IMR-90 (cell line): ENCODE data around the gene TRAPPC4. TPM values are rescaled to one million over a fixed set of nuclear protein-coding genes. Genes with fewer than 3 reads are reported as not detected.

Experiments used
- ATAC-seq: fragments of 200-7000 bp; cut with Tn5 transposase; 2 replicates; pipeline ENCODE4 v1.9.1; 2020; ENCODE audit warnings: low read depth, mild to moderate bottlenecking, moderate library complexity
- BruUV-seq: library from RNA; stranded (reverse); fragments of 400-500 nt; replicated peaks from 2 replicates; lab custom pipeline; 2021; lab: Mats Ljungman, UMichigan
- CTCF ChIA-PET: fragments of 300-600 bp; formaldehyde crosslinking; extraction: SDS; loops from one replicate; lab custom pipeline; 2021; ENCODE audit warnings: antibody characterized with exemption; lab: Yijun Ruan, JAX
- POLR2A ChIA-PET: fragments of 300-600 bp; sonication (Branson Sonifier 250); formaldehyde crosslinking; loops from one replicate; lab custom pipeline; 2022; ENCODE audit warnings: antibody characterized with exemption; ENCODE audit not compliant: unreplicated experiment; lab: Charles Lee
- DNase-seq: peaks from one replicate; pipeline ENCODE4 v3.0.0; 2013
- H2AFZ ChIP-seq: replicated peaks from 2 replicates; pipeline ENCODE3; 2013; ENCODE audit warnings: low read length, mild to moderate bottlenecking; ENCODE audit not compliant: poor library complexity
- H2AK5ac ChIP-seq: 2 replicates; pipeline ENCODE4 v1.6.1; 2013; ENCODE audit warnings: low read depth, low read length, inconsistent platforms
- H2AK9ac ChIP-seq: replicated peaks from 2 replicates; pipeline ENCODE3; 2013; ENCODE audit warnings: mild to moderate bottlenecking, low read depth, low read length, moderate library complexity; ENCODE audit not compliant: poor library complexity
- H2BK120ac ChIP-seq: 2 replicates; pipeline ENCODE4 v1.6.1; 2013; ENCODE audit warnings: low read depth, low read length, inconsistent platforms
- H2BK15ac ChIP-seq: 3 replicates; pipeline ENCODE4 v1.6.1; 2013; ENCODE audit warnings: low read depth, low read length, inconsistent platforms
- H2BK20ac ChIP-seq: 2 replicates; pipeline ENCODE4 v1.6.1; 2013; ENCODE audit warnings: low read depth, mild to moderate bottlenecking, inconsistent platforms, low read length, moderate library complexity
- H2BK5ac ChIP-seq: 2 replicates; pipeline ENCODE4 v1.6.1; 2013; ENCODE audit warnings: mild to moderate bottlenecking, low read depth, low read length, inconsistent platforms; ENCODE audit not compliant: poor library complexity, severe bottlenecking
- H3K14ac ChIP-seq: replicated peaks from 2 replicates; pipeline ENCODE4 v1.6.1; 2013; ENCODE audit warnings: low read depth, low read length, inconsistent platforms
- H3K18ac ChIP-seq: 2 replicates; pipeline ENCODE4 v1.6.1; 2013; ENCODE audit warnings: low read depth, low read length, control low read depth
- H3K23ac ChIP-seq: 2 replicates; pipeline ENCODE4 v1.6.1; 2013; ENCODE audit warnings: low read depth, low read length, inconsistent platforms
- H3K27ac ChIP-seq: 2 replicates; pipeline ENCODE4 v1.5.1; 2013; ENCODE audit warnings: mild to moderate bottlenecking, control low read depth, low read length; ENCODE audit not compliant: insufficient read depth
- H3K27me3 ChIP-seq: 2 replicates; pipeline ENCODE4 v1.6.1; 2013; ENCODE audit warnings: low read length; ENCODE audit not compliant: control insufficient read depth, insufficient read depth
- H3K36me3 ChIP-seq: 2 replicates; pipeline ENCODE4 v1.6.1; 2013; ENCODE audit warnings: low read length, mixed read lengths; ENCODE audit not compliant: control insufficient read depth, insufficient read depth
- H3K4ac ChIP-seq: 2 replicates; pipeline ENCODE4 v1.6.1; 2013; ENCODE audit warnings: low read depth, low read length, inconsistent platforms
- H3K4me1 ChIP-seq: 2 replicates; pipeline ENCODE4 v1.6.1; 2013; ENCODE audit warnings: low read length, mixed read lengths; ENCODE audit not compliant: control insufficient read depth, insufficient read depth
- H3K4me2 ChIP-seq: 2 replicates; pipeline ENCODE4 v1.6.1; 2013; ENCODE audit warnings: low read depth, mild to moderate bottlenecking, control low read depth, low read length, moderate library complexity
- H3K4me3 ChIP-seq: 2 replicates; pipeline ENCODE4 v1.5.1; 2013; ENCODE audit warnings: low read depth, mild to moderate bottlenecking, control low read depth, low read length, moderate library complexity; ENCODE audit not compliant: insufficient read depth
- H3K56ac ChIP-seq: 2 replicates; pipeline ENCODE4 v1.6.1; 2013; ENCODE audit warnings: low read length, inconsistent platforms; ENCODE audit not compliant: insufficient read depth; ENCODE audit errors: extremely low read depth
- H3K79me1 ChIP-seq, 2 experiments: 2 replicates each; pipeline ENCODE4 v1.6.1; 2013; ENCODE audit warnings: low read length in 2 of 2, inconsistent platforms in 1 of 2, low read depth in 1 of 2
- H3K9ac ChIP-seq: 2 replicates; pipeline ENCODE4 v1.6.1; 2013; ENCODE audit warnings: low read depth, low read length, control low read depth
- H3K9me1 ChIP-seq: 2 replicates; pipeline ENCODE4 v1.6.1; 2013; ENCODE audit warnings: low read length, inconsistent platforms; ENCODE audit not compliant: insufficient read depth
- H3K9me3 ChIP-seq: 2 replicates; pipeline ENCODE4 v1.6.1; 2013; ENCODE audit warnings: low read length; ENCODE audit not compliant: control insufficient read depth, insufficient read depth
- H4K20me1 ChIP-seq: 2 replicates; pipeline ENCODE4 v1.6.1; 2013; ENCODE audit warnings: low read length, inconsistent platforms; ENCODE audit not compliant: insufficient read depth
- H4K5ac ChIP-seq: 2 replicates; pipeline ENCODE4 v1.6.1; 2013; ENCODE audit warnings: mild to moderate bottlenecking, low read depth, low read length, control low read depth
- H4K8ac ChIP-seq, 2 experiments: 2 replicates each; pipeline ENCODE4 v1.6.1; 2013; ENCODE audit warnings: low read depth in 2 of 2, low read length in 2 of 2, control low read depth in 1 of 2, inconsistent platforms in 1 of 2
- H4K91ac ChIP-seq: 2 replicates; pipeline ENCODE4 v1.6.1; 2013; ENCODE audit warnings: low read depth, low read length, inconsistent platforms; ENCODE audit not compliant: insufficient read depth
- BHLHE40 ChIP-seq: fragments of 150-350 bp; IDR thresholded peaks from 2 replicates; pipeline ENCODE4 v1.6.1; 2016; ENCODE audit warnings: mild to moderate bottlenecking, low read depth, low read length
- CEBPB ChIP-seq: IDR thresholded peaks from 2 replicates; pipeline ENCODE4 v1.6.1; 2012; ENCODE audit warnings: low read depth, low read length, improper control_type of control experiment
- CHD1 ChIP-seq: IDR thresholded peaks from 2 replicates; pipeline ENCODE4 v1.6.1; 2012; ENCODE audit warnings: low read depth, low read length, improper control_type of control experiment
- ELK1 ChIP-seq: fragments of 150-350 bp; IDR thresholded peaks from 2 replicates; pipeline ENCODE4 v1.6.1; 2016; ENCODE audit warnings: low read depth, mild to moderate bottlenecking, low read length, moderate library complexity, borderline replicate concordance
- FOS ChIP-seq: fragments of 150-350 bp; IDR thresholded peaks from 2 replicates; pipeline ENCODE4 v1.6.1; 2016; ENCODE audit warnings: low read depth, low read length
- MAFK ChIP-seq: IDR thresholded peaks from 2 replicates; pipeline ENCODE4 v1.6.1; 2012; ENCODE audit warnings: low read depth, low read length, improper control_type of control experiment
- MAZ ChIP-seq: IDR thresholded peaks from 2 replicates; pipeline ENCODE4 v1.6.1; 2012; ENCODE audit warnings: low read depth, mild to moderate bottlenecking, low read length, improper control_type of control experiment, moderate library complexity, borderline replicate concordance
- MXI1 ChIP-seq: IDR thresholded peaks from 2 replicates; pipeline ENCODE4 v1.6.1; 2012; ENCODE audit warnings: low read depth, mild to moderate bottlenecking, low read length, moderate library complexity, borderline replicate concordance
- NFE2L2 ChIP-seq: fragments of 150-350 bp; IDR thresholded peaks from 2 replicates; pipeline ENCODE4 v1.6.1; 2016; ENCODE audit warnings: low read depth, mild to moderate bottlenecking, low read length
- POLR2A ChIP-seq: IDR thresholded peaks from 2 replicates; pipeline ENCODE4 v1.6.1; 2012; ENCODE audit warnings: mild to moderate bottlenecking, low read depth, low read length
- RAD21 ChIP-seq: IDR thresholded peaks from 2 replicates; pipeline ENCODE4 v1.6.1; 2012; ENCODE audit warnings: low read length, improper control_type of control experiment
- RCOR1 ChIP-seq: IDR thresholded peaks from 2 replicates; pipeline ENCODE4 v1.6.1; 2012; ENCODE audit warnings: mild to moderate bottlenecking, low read length, improper control_type of control experiment; ENCODE audit not compliant: insufficient replicate concordance
- RFX5 ChIP-seq: IDR thresholded peaks from 2 replicates; pipeline ENCODE4 v1.8.0; 2012; ENCODE audit warnings: low read depth, mild to moderate bottlenecking, low read length, moderate library complexity
- SMC3 ChIP-seq: fragments of 150-350 bp; IDR thresholded peaks from 2 replicates; pipeline ENCODE4 v1.6.1; 2016; ENCODE audit warnings: low read depth, mild to moderate bottlenecking, antibody characterized with exemption, low read length, moderate library complexity
- USF2 ChIP-seq: fragments of 150-350 bp; IDR thresholded peaks from 2 replicates; pipeline ENCODE4 v1.6.1; 2017; ENCODE audit warnings: mild to moderate bottlenecking, antibody characterized with exemption, low read length, low read depth
- WGBS, 2 experiments: methylation state at CpG; one replicate each; pipeline versions ENCODE4 v1.1.5 to v1.1.7; 2013; ENCODE audit warnings: missing lambda C conversion rate in 2 of 2; ENCODE audit not compliant: insufficient read length in 1 of 2; ENCODE audit errors: extremely low coverage in 2 of 2; 5-methylcytosine and 5-hydroxymethylcytosine counted together
- dilution Hi-C: fragments of 300-500 bp; cut with HindIII; formaldehyde crosslinking; loops from one replicate; pipeline ENCODE4 v1.14.3; 2018; ENCODE audit warnings: low sequenced_read_pairs; ENCODE audit not compliant: unreplicated experiment
- in situ Hi-C: fragments of 300-500 bp; cut with MboI; formaldehyde crosslinking; loops from 3 replicates; pipeline ENCODE4 v1.14.3; 2019; ENCODE audit warnings: low sequenced_read_pairs, inconsistent platforms, mixed read lengths
- intact Hi-C: fragments of 100-400 bp; cut with micrococcal nuclease; formaldehyde crosslinking; loops from 2 replicates; pipeline ENCODE4 v1.10.0; 2022
- polyA plus RNA-seq, 3 experiments: library from polyadenylated mRNA; depleted of rRNA; stranded (reverse); fragments of >200 nt; gene quantifications; 2 replicates each; pipeline ENCODE4 v1.2.3, GENCODE V29; 2012; ENCODE audit warnings: low replicate concordance in 1 of 3
- total RNA-seq: library from RNA; depleted of rRNA; stranded (reverse); fragments of >200 nt; gene quantifications from 2 replicates; pipeline ENCODE4 v1.2.3, GENCODE V29; 2012
- TF ChIP-seq, protein P1 (sequence below): conservative IDR thresholded peaks from 2 replicates; pipeline ENCODE4 v1.5.1; 2012; ENCODE audit warnings: mild to moderate bottlenecking, low read depth, low read length, improper control_type of control experiment

Gene TRAPPC4
- total and polyA plus RNA-seq, 2 of the 4 experiments (the other 2 are of a cell fraction): 102 to 162 TPM

DNA sequence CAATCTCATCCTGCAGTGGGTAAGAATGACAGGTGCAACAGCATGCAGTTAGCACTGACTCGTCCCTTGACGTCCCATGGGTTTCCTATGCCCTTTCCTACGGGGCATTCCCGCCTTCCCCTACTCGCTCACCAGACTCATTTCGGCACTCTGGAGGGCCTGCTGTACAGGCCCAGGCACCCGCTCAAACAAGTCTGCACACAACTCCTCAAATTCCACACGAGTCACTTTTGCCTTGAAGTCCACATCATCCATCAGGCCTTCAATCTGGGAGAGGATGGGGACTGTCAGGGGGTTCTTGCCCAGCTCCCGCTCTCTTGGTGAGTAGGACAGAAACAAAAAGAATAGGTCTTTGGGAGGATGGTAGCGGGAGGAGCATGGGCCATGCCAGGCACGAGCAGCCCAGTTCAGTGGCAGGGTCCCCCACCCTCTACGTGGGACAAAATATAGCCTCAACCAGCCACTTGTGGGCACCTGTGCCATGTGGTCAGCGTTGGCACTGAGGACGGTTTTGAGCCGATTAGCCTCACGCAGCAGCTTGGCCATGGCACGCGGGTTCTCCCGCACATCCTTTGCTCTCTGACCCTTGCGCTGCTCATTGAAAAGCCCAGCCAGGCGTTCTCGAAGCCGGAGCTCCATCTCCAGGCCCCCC lies 33.7 kb downstream of the TRAPPC4 start:
- Histone ChIP-seq H2BK20ac (no peak overlapping the region), H3K9ac (no peak overlapping the region), H3K56ac (no peak overlapping the region), H3K4ac (no peak overlapping the region), H3K14ac (no peak overlapping the region), H2AK9ac (no peak overlapping the region), H3K27me3 (no peaks in the 10 kb centered on the region), H2BK5ac (no peak overlapping the region), H3K18ac (no peak overlapping the region), H2BK120ac (no peak overlapping the region), H3K79me1 (peaks cover 13 to 42% of the 10 kb centered on the region in 2 experiments), H2BK15ac (no peak overlapping the region), H4K5ac (no peak overlapping the region), H3K4me2 (no peak overlapping the region), H3K23ac (no peak overlapping the region), H3K9me1 (peaks cover 9% of the 10 kb centered on the region), H3K4me1 (peaks cover 2% of the 10 kb centered on the region; the same call in 1 of the 2 replicates), H4K91ac (no peak overlapping the region), H2AFZ (no peak overlapping the region), H3K4me3 (no peak overlapping the region), H4K8ac (no peak overlapping the region), H2AK5ac (no peak overlapping the region), H4K20me1 (0 out of 2 replicates have a peak, but pooled peaks cover 5% of the 10 kb centered on the region), H3K36me3 (peaks cover 71% of the 10 kb centered on the region), H3K9me3 (no peaks in the 10 kb centered on the region), H3K27ac (no peak overlapping the region)
- 100% methylated on average over 5 of the region's 23 CpGs; no CpG with 5 or more reads in 1 of the 2 experiments for WGBS, 2 experiments
- DNase-seq: no peak
- in situ Hi-C loops: no loop called here
- TF ChIP-seq RFX5 (no peak), SMC3 (no peak), USF2 (no peak), ELK1 (no peak), NFE2L2 (no peak), RAD21 (no peak), POLR2A (no peak), CEBPB (no peak), BHLHE40 (no peak), FOS (no peak), MAZ (no peak), CHD1 (no peak), MAFK (no peak), MXI1 (no peak), RCOR1 (no peak)
- TF ChIP-seq, protein P1, sequence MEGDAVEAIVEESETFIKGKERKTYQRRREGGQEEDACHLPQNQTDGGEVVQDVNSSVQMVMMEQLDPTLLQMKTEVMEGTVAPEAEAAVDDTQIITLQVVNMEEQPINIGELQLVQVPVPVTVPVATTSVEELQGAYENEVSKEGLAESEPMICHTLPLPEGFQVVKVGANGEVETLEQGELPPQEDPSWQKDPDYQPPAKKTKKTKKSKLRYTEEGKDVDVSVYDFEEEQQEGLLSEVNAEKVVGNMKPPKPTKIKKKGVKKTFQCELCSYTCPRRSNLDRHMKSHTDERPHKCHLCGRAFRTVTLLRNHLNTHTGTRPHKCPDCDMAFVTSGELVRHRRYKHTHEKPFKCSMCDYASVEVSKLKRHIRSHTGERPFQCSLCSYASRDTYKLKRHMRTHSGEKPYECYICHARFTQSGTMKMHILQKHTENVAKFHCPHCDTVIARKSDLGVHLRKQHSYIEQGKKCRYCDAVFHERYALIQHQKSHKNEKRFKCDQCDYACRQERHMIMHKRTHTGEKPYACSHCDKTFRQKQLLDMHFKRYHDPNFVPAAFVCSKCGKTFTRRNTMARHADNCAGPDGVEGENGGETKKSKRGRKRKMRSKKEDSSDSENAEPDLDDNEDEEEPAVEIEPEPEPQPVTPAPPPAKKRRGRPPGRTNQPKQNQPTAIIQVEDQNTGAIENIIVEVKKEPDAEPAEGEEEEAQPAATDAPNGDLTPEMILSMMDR: no peak
- no peak for ATAC-seq
- BruUV-seq: no TSS peak
- intact Hi-C loops: no loop called here
- ChIA-PET CTCF (no interaction called here), POLR2A (no interaction called here)
- dilution Hi-C loops: no loop called here
